GM19467 (cell line): ENCODE measurements around the gene NEMP2.

Experiments
- ATAC-seq: cut with Tn5 transposase; IDR thresholded peaks from one replicate; pipeline ENCODE4 v1.9.1; 2021; ENCODE audit warnings: mild to moderate bottlenecking, moderate library complexity; ENCODE audit not compliant: unreplicated experiment

The NEMP2 gene

GRCh38 chr2:190460487-190460886, 74.0 kb downstream of the NEMP2 start:
- no peak for ATAC-seq

GRCh38 chr2:190459881-190460280, 74.6 kb downstream of the NEMP2 start:
- no peak for ATAC-seq

DNA sequence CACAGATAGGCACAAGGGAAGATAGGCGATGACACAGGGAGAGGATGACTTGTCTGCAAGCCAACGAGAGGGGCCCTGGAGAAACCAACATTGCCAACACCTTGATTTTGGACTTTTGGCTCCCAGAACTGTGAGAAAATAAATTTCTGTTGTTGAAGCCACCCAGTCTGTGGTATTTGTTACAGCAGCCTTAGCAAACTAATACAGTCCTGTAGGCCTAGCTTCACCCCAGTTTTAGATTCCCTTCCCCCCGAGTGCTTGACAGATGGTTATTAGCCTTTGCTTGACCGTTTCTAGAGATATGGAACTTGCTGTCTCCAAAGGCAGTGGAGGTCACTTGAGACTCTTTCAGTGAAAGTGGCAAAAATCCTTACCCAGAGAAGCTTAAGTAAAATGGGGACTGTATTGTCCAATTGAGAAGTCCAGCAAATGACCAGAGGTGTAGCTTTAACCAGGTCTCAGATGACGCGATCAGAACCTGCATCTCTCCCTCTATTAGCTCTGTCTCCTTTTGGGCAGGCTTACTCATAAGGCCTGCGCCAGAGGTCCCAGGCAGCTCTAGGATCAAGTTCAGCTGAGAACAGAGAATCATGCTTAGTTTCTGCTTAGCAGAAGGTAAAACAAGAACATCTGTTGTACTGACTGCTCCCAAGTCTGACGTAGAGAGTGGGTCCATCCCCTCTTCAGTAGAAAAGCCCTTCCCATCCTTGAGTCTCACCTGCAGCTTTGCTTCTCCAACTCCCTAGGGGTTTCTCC, 76.0 kb downstream of the NEMP2 start:
- no peak for ATAC-seq

GRCh38 chr2:190457256-190457655, 77.3 kb downstream of the NEMP2 start:
- ATAC-seq = no peak

DNA sequence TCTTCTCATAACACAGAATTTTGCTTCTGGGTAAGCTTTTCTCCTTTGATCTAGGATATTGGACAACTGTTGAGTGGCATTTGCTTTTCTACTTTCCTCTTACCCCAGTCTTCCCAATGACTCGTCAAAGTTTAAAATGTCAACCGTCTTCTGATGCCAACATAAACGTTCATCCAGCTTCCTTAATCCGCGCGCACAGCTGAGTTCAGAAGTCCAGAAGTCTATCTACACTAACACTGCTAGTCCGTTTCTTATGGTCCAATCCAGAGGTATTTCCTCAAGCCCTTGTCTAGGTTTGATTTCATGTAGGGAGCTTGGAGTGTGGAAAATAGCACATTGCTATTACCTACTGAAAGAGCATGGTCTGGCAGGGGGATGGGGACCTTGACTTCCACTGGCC, 77.7 kb downstream of the NEMP2 start:
- ATAC-seq = no peak

GRCh38 chr2:190455358-190456095, 79.0 kb downstream of the NEMP2 start:
- ATAC-seq = no peak

DNA sequence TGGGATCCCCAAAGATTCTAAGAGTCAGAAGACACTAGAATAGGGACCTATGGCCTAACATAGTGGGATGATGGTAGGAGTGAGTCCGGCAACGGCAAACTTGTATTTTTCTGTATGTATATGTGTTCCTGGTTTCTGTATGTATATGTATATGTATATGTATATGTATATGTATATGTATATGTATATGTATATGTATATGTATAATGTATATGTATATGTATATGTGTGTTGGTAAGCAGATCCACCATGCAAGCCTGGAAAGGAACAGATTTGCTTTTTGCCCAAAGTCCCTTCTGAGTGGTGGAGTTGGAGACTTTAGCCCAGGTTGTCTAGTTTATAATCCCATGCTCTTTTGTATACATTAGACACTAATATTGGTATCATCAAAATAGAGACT, 79.7 kb downstream of the NEMP2 start:
- ATAC-seq = no peak
